VCaP (cell line): ENCODE data around the gene STAT2.

Experiments
- H3K27ac ChIP-seq: fragments of 450-650 bp; 2 replicates; pipeline ENCODE4 v1.5.1; 2017
- TF ChIP-seq, protein P1 (sequence below): fragments of 450-650 bp; conservative IDR thresholded peaks from 2 replicates; pipeline ENCODE4 v1.5.1; 2017; ENCODE audit warnings: mild to moderate bottlenecking, moderate library complexity

Gene STAT2

DNA sequence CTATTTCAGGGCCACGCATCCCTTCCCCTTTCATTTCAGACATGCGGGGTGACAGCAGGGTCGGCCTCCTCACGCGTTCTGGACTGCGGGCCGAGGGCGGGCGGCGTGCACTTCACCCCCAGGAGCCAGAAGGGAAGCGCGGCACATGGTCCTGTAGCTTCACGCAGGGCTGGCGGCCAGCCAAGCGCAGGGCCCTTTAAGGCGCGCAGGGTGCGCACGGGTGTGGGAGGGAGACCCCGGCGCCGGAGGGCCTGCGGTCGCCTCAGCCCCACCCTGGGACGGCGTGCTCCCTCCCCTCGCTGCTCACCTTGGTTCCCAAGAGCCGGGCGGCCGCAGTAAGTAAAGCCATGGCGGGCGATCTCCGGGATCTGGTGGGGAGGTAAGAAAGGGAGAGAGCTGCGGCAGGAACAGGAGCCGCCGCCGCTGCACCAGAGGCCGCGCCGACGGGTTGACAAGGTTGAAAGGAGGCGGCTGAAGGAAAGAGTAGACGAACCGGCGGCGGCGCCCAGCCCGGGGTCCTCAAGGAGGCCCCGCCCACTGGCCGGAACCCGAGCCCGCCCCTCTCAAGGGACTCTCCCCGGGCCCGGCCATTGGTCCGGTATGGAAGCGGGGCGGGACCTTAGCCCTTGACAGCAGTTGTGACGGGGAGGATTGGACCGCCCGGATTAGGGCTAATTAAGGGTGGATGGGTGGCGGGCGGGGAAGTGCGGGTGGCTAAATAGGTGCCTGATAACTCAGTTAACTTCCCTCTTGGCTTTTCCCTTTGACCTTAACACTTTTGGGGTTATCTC, 59.9 kb downstream of the STAT2 start, which contains the start of gene CS:
TSS of gene CS (minus strand) at position 478 of the 791 bp plus-strand sequence. CDS start at position 349, 129 bp downstream.
- TF ChIP-seq, protein P1, sequence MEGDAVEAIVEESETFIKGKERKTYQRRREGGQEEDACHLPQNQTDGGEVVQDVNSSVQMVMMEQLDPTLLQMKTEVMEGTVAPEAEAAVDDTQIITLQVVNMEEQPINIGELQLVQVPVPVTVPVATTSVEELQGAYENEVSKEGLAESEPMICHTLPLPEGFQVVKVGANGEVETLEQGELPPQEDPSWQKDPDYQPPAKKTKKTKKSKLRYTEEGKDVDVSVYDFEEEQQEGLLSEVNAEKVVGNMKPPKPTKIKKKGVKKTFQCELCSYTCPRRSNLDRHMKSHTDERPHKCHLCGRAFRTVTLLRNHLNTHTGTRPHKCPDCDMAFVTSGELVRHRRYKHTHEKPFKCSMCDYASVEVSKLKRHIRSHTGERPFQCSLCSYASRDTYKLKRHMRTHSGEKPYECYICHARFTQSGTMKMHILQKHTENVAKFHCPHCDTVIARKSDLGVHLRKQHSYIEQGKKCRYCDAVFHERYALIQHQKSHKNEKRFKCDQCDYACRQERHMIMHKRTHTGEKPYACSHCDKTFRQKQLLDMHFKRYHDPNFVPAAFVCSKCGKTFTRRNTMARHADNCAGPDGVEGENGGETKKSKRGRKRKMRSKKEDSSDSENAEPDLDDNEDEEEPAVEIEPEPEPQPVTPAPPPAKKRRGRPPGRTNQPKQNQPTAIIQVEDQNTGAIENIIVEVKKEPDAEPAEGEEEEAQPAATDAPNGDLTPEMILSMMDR, result no peak
- peak within 1 kb of the TSS; percentile 97 for H3K27ac ChIP-seq

DNA sequence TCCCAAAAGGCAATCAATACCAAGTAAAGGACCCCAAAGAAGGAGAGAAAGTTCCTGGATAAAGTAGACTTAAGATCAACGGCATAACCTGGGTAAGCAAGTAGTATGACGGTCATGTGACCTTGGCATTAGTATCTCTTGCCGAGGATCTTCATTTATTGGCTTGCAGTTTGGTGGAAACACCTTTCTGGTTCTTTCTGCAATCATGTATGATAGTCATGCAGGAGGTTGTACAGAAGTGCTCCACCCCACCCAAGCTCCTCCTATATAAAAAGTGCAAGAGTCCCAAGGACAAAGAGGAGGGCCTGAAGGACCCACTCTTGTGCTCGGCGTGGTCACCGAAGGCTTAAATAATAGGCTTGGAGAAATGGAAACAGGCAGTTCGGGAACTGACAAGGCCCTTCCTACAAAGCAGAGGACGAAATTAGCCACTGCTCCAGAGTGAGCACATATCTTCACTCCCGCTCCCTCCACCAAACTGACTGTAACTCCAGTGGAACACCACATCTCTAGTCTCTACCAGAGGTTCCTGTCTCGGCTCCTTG, 60.5 kb downstream of the STAT2 start:
- TF ChIP-seq, protein P1, result no peak
- H3K27ac ChIP-seq, result peak overlapping the region; percentile 97

DNA sequence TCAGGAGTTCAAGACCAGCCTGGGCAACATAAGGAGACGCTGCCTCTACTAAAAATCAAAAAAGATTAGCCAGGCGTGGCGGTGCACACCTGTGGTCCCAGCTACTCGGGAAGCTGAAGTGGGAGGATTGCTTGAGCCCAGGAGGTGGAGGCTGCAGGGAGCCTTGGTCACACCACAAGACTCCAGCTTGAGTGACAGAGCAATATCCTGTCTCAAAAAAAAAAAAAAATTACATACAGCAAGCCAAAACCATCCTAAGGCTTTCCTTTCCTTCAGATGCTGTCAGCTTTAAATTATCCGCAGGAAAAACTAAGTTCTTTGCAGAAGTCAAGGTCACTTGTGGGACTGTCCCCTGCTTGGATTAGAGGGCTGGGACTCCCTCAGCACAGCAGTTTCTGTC, 61.1 kb downstream of the STAT2 start:
- peak overlapping the region; percentile 97 for H3K27ac ChIP-seq
- TF ChIP-seq, protein P1, result no peak

DNA sequence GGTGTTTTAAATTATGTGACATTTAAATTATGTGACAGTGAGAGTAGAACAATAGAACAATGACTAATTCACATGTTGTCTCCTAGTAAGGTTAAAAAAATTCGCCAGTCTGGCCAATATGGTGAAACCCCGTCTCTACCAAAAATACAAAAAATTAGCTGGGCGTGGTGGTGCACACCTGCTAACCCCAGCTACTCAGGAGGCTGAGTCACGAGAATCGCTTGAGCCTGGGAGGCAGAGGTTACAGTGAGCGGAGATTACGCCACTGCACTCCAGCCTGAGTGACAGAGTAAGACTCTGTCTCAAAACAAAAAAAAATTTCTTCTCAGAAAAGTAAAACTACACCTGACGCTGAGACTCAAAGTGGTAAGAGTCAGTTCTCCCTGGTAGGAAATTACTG, 62.5 kb downstream of the STAT2 start:
- H3K27ac ChIP-seq, result peak overlapping the region; percentile 97
- TF ChIP-seq, protein P1, result no peak

DNA sequence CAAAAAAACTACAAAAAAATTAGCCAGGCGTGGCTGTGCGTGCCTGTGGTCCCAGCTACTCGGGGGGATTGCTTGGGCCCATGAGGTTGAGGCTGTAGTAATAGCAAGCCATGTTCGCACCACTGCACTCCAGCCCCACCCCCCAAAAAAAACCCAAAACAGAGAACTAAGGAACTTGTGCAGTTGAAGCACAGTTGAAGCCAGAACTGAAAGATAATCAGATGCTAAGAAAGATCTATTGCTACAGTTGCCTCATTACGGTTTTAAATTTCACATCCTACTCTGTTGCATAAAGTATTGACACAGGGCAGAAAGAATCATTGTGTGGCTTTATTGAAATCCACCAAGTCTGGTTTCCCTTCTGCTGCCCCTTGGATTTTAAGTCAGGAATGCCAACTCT, 63.6 kb downstream of the STAT2 start:
- TF ChIP-seq, protein P1, result no peak
- H3K27ac ChIP-seq, result no peak overlapping the region

DNA sequence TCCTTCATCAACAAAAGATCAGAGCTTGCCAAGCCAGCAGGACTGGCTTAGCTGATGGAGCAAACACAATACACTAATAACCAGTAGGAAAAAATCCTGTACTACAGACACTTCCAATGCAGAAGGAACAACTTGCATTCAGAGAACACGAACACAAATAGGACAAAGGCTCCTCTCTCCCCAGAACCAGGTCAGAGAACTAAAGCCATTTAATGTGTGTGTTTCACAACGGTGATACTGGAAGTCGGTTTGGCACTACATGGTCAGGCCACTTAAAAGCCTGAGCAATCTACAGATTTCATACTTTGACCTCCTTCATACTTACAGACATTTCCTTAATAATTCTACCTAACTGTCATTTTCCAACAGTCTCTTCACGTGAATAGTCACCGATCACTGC, 66.1 kb downstream of the STAT2 start:
- TF ChIP-seq, protein P1, result no peak
- peak overlapping the region; percentile 35; the same call in 1 of the 2 replicates for H3K27ac ChIP-seq
